Thymus (tissue), 11 donors: ENCODE results near the gene PCIF1. TPM values are rescaled to one million over a fixed set of nuclear protein-coding genes. Genes with fewer than 3 reads are reported as not detected.
A peak's percentile ranks its signal among the peaks of the same experiment; 100 is the strongest.

Experiments
- DNase-seq, 9 donors: peaks; one replicate each; pipeline ENCODE4 v3.0.0-alpha.2; 2013; ENCODE audit warnings: low spot score in 9 of 9, low read depth in 6 of 9, missing footprints in 1 of 9
- H3K27ac ChIP-seq, 2 donors: one replicate each; pipeline ENCODE4 v1.5.1; 2013; ENCODE audit warnings: control low read depth in 1 of 2, low read depth in 1 of 2, low read length in 1 of 2, mild to moderate bottlenecking in 1 of 2, moderate library complexity in 1 of 2
- H3K27me3 ChIP-seq, 2 donors: one replicate each; pipeline ENCODE4 v1.5.1; 2013; ENCODE audit warnings: low read length in 1 of 2; ENCODE audit not compliant: control insufficient read depth in 2 of 2, insufficient read depth in 1 of 2
- H3K36me3 ChIP-seq, 2 donors: one replicate each; pipeline ENCODE4 v1.5.1; 2013; ENCODE audit warnings: low read length in 1 of 2, mild to moderate bottlenecking in 1 of 2, moderate library complexity in 1 of 2; ENCODE audit not compliant: control insufficient read depth in 2 of 2, insufficient read depth in 2 of 2
- H3K4me1 ChIP-seq, 2 donors: one replicate each; pipeline ENCODE4 v1.5.1; 2013; ENCODE audit warnings: low read length in 2 of 2; ENCODE audit not compliant: control insufficient read depth in 2 of 2, insufficient read depth in 2 of 2
- H3K4me3 ChIP-seq, 2 donors: one replicate each; pipeline ENCODE4 v1.5.1; 2013; ENCODE audit warnings: low read length in 2 of 2, control low read depth in 1 of 2, mild to moderate bottlenecking in 1 of 2
- H3K9me3 ChIP-seq, 2 donors: one replicate each; pipeline ENCODE4 v1.5.1; 2013; ENCODE audit warnings: low read length in 1 of 2, mild to moderate bottlenecking in 1 of 2; ENCODE audit not compliant: control insufficient read depth in 2 of 2, insufficient read depth in 1 of 2
- WGBS: extraction: QIAGEN DNeasy Blood & Tissue Kit; methylation state at CpG from one replicate; pipeline ENCODE4 v1.1.7; 2013; 5-methylcytosine and 5-hydroxymethylcytosine counted together
- polyA plus RNA-seq: library from polyadenylated mRNA; stranded (reverse); fragments of 200-250 nt; gene quantifications from one replicate; pipeline ENCODE4 v1.2.3, GENCODE V29; 2013
- total RNA-seq: library from RNA; stranded (reverse); fragments of 120-200 nt; gene quantifications from one replicate; pipeline ENCODE4 v1.2.4, GENCODE V29; 2013
- donor health status: healthy.

Gene PCIF1
- total and polyA plus RNA-seq, 2 donors: 13.9 to 37.4 TPM

GRCh38 chr20:45909817-45910669, 24.4 kb upstream of the PCIF1 start:
- peaks cover 16 to 39% of the 10 kb centered on the region in 2 donors for H3K4me1 ChIP-seq
- H3K4me3 ChIP-seq: peak overlapping the region in 1 of 2 donors; percentile 45
- no peaks in the 10 kb centered on the region for H3K9me3 ChIP-seq
- no peak overlapping the region for H3K27ac ChIP-seq
- peaks cover 0 to 5% of the 10 kb centered on the region in 2 donors for H3K36me3 ChIP-seq
- H3K27me3 ChIP-seq: peaks cover 12 to 36% of the 10 kb centered on the region in 2 donors
- DNase-seq: no peak
- WGBS: 84% methylated on average over 22 of the region's 22 CpGs

GRCh38 chr20:45910670-45911485, 23.6 kb upstream of the PCIF1 start:
- Histone ChIP-seq H3K27me3 (peaks cover 12 to 36% of the 10 kb centered on the region in 2 donors), H3K36me3 (peaks cover 0 to 5% of the 10 kb centered on the region in 2 donors), H3K9me3 (no peaks in the 10 kb centered on the region), H3K4me1 (peaks cover 16 to 31% of the 10 kb centered on the region in 2 donors), H3K27ac (peak overlapping the region; percentile 55 to 82), H3K4me3 (peak overlapping the region; percentile 32 to 45)
- 2% methylated on average over 43 of the region's 43 CpGs for WGBS
- peak in 8 of 9 donors; percentile 45 to 94 (median 80) for DNase-seq

- peaks cover 0 to 5% of the 10 kb centered on the region in 2 donors for H3K36me3 ChIP-seq
- peaks cover 16 to 27% of the 10 kb centered on the region in 2 donors for H3K4me1 ChIP-seq
- H3K27ac ChIP-seq: peak within 1 kb of the TSS; percentile 55 to 82
- peak within 1 kb of the TSS; percentile 32 to 45 for H3K4me3 ChIP-seq
- WGBS: under 1% methylated on average over 58 of the region's 58 CpGs
- DNase-seq: peak in 2 of 9 donors; percentile 52 to 71
- H3K9me3 ChIP-seq: no peaks in the 10 kb centered on the region
- H3K27me3 ChIP-seq: peaks cover 12 to 36% of the 10 kb centered on the region in 2 donors
These were observed 22.8 kb upstream of the PCIF1 start, which contains the start of gene PLTP for GRCh38 chr20:45911486-45912343. TSS of gene PLTP (minus strand) at chr20:45912155. CDS start at chr20:45911452, 703 bp downstream.

GRCh38 chr20:45912344-45912682, 22.2 kb upstream of the PCIF1 start:
- H3K9me3 ChIP-seq: no peaks in the 10 kb centered on the region
- no peak overlapping the region for H3K4me3 ChIP-seq
- peaks cover 0 to 5% of the 10 kb centered on the region in 2 donors for H3K36me3 ChIP-seq
- peak overlapping the region; percentile 46 to 50 for H3K27ac ChIP-seq
- no peak for DNase-seq
- 44% methylated on average over 4 of the region's 4 CpGs for WGBS
- H3K4me1 ChIP-seq: peaks cover 16 to 27% of the 10 kb centered on the region in 2 donors
- H3K27me3 ChIP-seq: peaks cover 12 to 36% of the 10 kb centered on the region in 2 donors

GRCh38 chr20:45913116-45913515, 21.4 kb upstream of the PCIF1 start:
- 85% methylated on average over 5 of the region's 5 CpGs for WGBS
- DNase-seq: no peak
- H3K4me3 ChIP-seq: no peak overlapping the region
- no peak overlapping the region for H3K27ac ChIP-seq
- no peaks in the 10 kb centered on the region for H3K9me3 ChIP-seq
- peaks cover 16 to 27% of the 10 kb centered on the region in 2 donors for H3K4me1 ChIP-seq
- H3K27me3 ChIP-seq: peaks cover 12 to 36% of the 10 kb centered on the region in 2 donors
- H3K36me3 ChIP-seq: peaks cover 0 to 5% of the 10 kb centered on the region in 2 donors

- H3K4me1 ChIP-seq: peaks cover 0 to 4% of the 10 kb centered on the region in 2 donors
- no peak overlapping the region for H3K4me3 ChIP-seq
- H3K27ac ChIP-seq: no peak overlapping the region
- 92% methylated on average over 5 of the region's 5 CpGs for WGBS
- H3K27me3 ChIP-seq: peaks cover 2 to 17% of the 10 kb centered on the region in 2 donors
- H3K9me3 ChIP-seq: no peaks in the 10 kb centered on the region
- DNase-seq: no peak
- no peaks in the 10 kb centered on the region for H3K36me3 ChIP-seq
These were observed 16.7 kb upstream of the PCIF1 start for GRCh38 chr20:45917790-45918141.

GRCh38 chr20:45918182-45918737, 16.2 kb upstream of the PCIF1 start:
- WGBS: 94% methylated on average over 5 of the region's 5 CpGs
- Histone ChIP-seq H3K27me3 (peaks cover 0 to 12% of the 10 kb centered on the region in 2 donors), H3K4me1 (peaks cover 0 to 4% of the 10 kb centered on the region in 2 donors), H3K9me3 (no peaks in the 10 kb centered on the region), H3K36me3 (no peaks in the 10 kb centered on the region), H3K4me3 (no peak overlapping the region), H3K27ac (peak overlapping the region; percentile 7 to 25)
- no peak for DNase-seq

GRCh38 chr20:45918779-45919537, 15.5 kb upstream of the PCIF1 start:
- no peak overlapping the region for H3K4me3 ChIP-seq
- no peaks in the 10 kb centered on the region for H3K9me3 ChIP-seq
- 96% methylated on average over 12 of the region's 12 CpGs for WGBS
- peak overlapping the region in 1 of 2 donors; percentile 55 for H3K27ac ChIP-seq
- DNase-seq: no peak
- no peaks in the 10 kb centered on the region for H3K36me3 ChIP-seq
- H3K27me3 ChIP-seq: peaks cover 0 to 6% of the 10 kb centered on the region in 2 donors
- peaks cover 0 to 4% of the 10 kb centered on the region in 2 donors for H3K4me1 ChIP-seq
